HepG2 (cell line): Measurements from ENCODE around the gene PIK3C2B. TPM values are rescaled to one million over a fixed set of nuclear protein-coding genes. Genes with fewer than 3 reads are reported as not detected.

Source experiments
- EHMT2 ChIP-seq: fragments of 200-600 bp; sonication (generic); IDR thresholded peaks from 2 replicates; pipeline ENCODE4 v1.7.0; 2017; ENCODE audit warnings: antibody characterized with exemption, low read depth, low read length, borderline replicate concordance
- ELF1 ChIP-seq: sonication (generic); formaldehyde crosslinking; IDR thresholded peaks from 2 replicates; pipeline ENCODE4 v1.4.0; 2020; ENCODE audit warnings: missing genetic modification reagents
- GATA4 ChIP-seq: sonication (generic); IDR thresholded peaks from 2 replicates; pipeline ENCODE4 v1.6.1; 2016; ENCODE audit warnings: antibody characterized with exemption, low read depth, borderline replicate concordance
- HNRNPK ChIP-seq: fragments of 200-400 bp; formaldehyde crosslinking; IDR thresholded peaks from 2 replicates; pipeline ENCODE4 v1.6.1; 2018; ENCODE audit warnings: low read length, low read depth, moderate library complexity, mild to moderate bottlenecking; ENCODE audit not compliant: poor library complexity, severe bottlenecking
- KAT8 ChIP-seq: IDR thresholded peaks from 2 replicates; pipeline ENCODE4 v1.6.1; 2016; ENCODE audit warnings: missing genetic modification reagents, missing compliant biosample characterization
- KDM5A ChIP-seq: fragments of 200-600 bp; sonication (generic); IDR thresholded peaks from 2 replicates; pipeline ENCODE4 v1.7.0; 2018; ENCODE audit warnings: antibody characterized with exemption, mild to moderate bottlenecking, low read length, borderline replicate concordance
- MATR3 ChIP-seq: sonication (generic); formaldehyde crosslinking; IDR thresholded peaks from 2 replicates; pipeline ENCODE4 v1.4.0; 2020; ENCODE audit warnings: missing genetic modification reagents
- NCOA2 ChIP-seq: sonication (generic); formaldehyde crosslinking; IDR thresholded peaks from 2 replicates; pipeline ENCODE4 v1.8.0; 2022; ENCODE audit warnings: inconsistent platforms
- NFIC ChIP-seq: IDR thresholded peaks from 2 replicates; pipeline ENCODE4 v1.6.1; 2012; ENCODE audit warnings: mild to moderate bottlenecking, low read length, inconsistent platforms
- NR2C2 ChIP-seq: sonication (generic); formaldehyde crosslinking; IDR thresholded peaks from 2 replicates; pipeline ENCODE4 v1.4.0; 2020; ENCODE audit warnings: missing genetic modification reagents, mild to moderate bottlenecking, moderate library complexity, borderline replicate concordance
- PBX2 ChIP-seq: IDR thresholded peaks from 2 replicates; pipeline ENCODE4 v1.6.1; 2016; ENCODE audit warnings: control low read depth
- RBFOX2 ChIP-seq: fragments of 200-400 bp; formaldehyde crosslinking; IDR thresholded peaks from 2 replicates; pipeline ENCODE4 v1.6.1; 2017; ENCODE audit warnings: low read depth, mild to moderate bottlenecking, low read length
- RCOR2 ChIP-seq: IDR thresholded peaks from 2 replicates; pipeline ENCODE4 v1.6.1; 2016; ENCODE audit warnings: missing biosample characterization, missing genetic modification reagents
- SRSF1 ChIP-seq: fragments of 200-400 bp; formaldehyde crosslinking; optimal IDR thresholded peaks from 2 replicates; pipeline ENCODE3; 2017; ENCODE audit warnings: mild to moderate bottlenecking, low read depth, low read length, moderate library complexity
- SYNCRIP ChIP-seq: fragments of 200-400 bp; formaldehyde crosslinking; IDR thresholded peaks from 2 replicates; pipeline ENCODE4 v1.6.1; 2018; ENCODE audit warnings: mild to moderate bottlenecking, low read depth, low read length; ENCODE audit not compliant: insufficient read depth
- TARDBP ChIP-seq: sonication (generic); formaldehyde crosslinking; IDR thresholded peaks from 2 replicates; pipeline ENCODE4 v1.8.0; 2022; ENCODE audit warnings: mild to moderate bottlenecking, missing genetic modification reagents
- THRA ChIP-seq: sonication (generic); formaldehyde crosslinking; IDR thresholded peaks from 2 replicates; pipeline ENCODE4 v1.4.0; 2020; ENCODE audit warnings: missing genetic modification reagents, borderline replicate concordance
- ZBTB33 ChIP-seq: sonication (generic); formaldehyde crosslinking; IDR thresholded peaks from 2 replicates; pipeline ENCODE4 v1.4.0; 2020; ENCODE audit warnings: missing genetic modification reagents
- ZBTB44 ChIP-seq: sonication (generic); formaldehyde crosslinking; IDR thresholded peaks from 2 replicates; pipeline ENCODE4 v1.4.0; 2020; ENCODE audit warnings: missing genetic modification reagents
- ZC3H13 ChIP-seq: sonication (generic); formaldehyde crosslinking; IDR thresholded peaks from 2 replicates; pipeline ENCODE4 v1.8.1; 2023; ENCODE audit warnings: mild to moderate bottlenecking, missing genetic modification reagents, moderate library complexity
- ZMYM4 ChIP-seq: sonication (generic); formaldehyde crosslinking; IDR thresholded peaks from 2 replicates; pipeline ENCODE4 v1.8.1; 2023; ENCODE audit warnings: mild to moderate bottlenecking, missing genetic modification reagents
- ZNF121 ChIP-seq: sonication (generic); formaldehyde crosslinking; IDR thresholded peaks from 2 replicates; pipeline ENCODE4 v1.5.0; 2020; ENCODE audit warnings: mild to moderate bottlenecking, missing genetic modification reagents
- ZNF432 ChIP-seq: sonication (generic); formaldehyde crosslinking; IDR thresholded peaks from 2 replicates; pipeline ENCODE4 v1.5.0; 2020; ENCODE audit warnings: missing genetic modification reagents, mild to moderate bottlenecking, borderline replicate concordance
- ZNF746 ChIP-seq: sonication (generic); formaldehyde crosslinking; IDR thresholded peaks from 2 replicates; pipeline ENCODE4 v1.8.0; 2022; ENCODE audit warnings: mild to moderate bottlenecking, missing genetic modification reagents
- ZNF776 ChIP-seq: sonication (generic); formaldehyde crosslinking; IDR thresholded peaks from 2 replicates; pipeline ENCODE4 v1.4.0; 2020; ENCODE audit warnings: mild to moderate bottlenecking, missing genetic modification reagents
- ZNF781 ChIP-seq: sonication (generic); formaldehyde crosslinking; IDR thresholded peaks from 2 replicates; pipeline ENCODE4 v1.5.1; 2020; ENCODE audit warnings: borderline replicate concordance, mild to moderate bottlenecking, missing genetic modification reagents; ENCODE audit errors: not compliant biosample characterization
- polyA plus RNA-seq, 8 experiments: library from polyadenylated mRNA; depleted of rRNA in 3 of 8; stranded (reverse) in 7 of 8; unstranded in 1 of 8; fragments of >200 nt; fragmentation: Illumina TruSeq in 4 of 8; extraction: Trizol in 4 of 8; gene quantifications; 2 replicates each; pipeline versions ENCODE4 v1.2.1 to v1.2.3, GENCODE V29; 2011 to 2016; ENCODE audit warnings: low read depth in 4 of 8, missing spikeins in 1 of 8, mixed read lengths in 1 of 8; ENCODE audit not compliant: insufficient read depth in 1 of 8
- total RNA-seq, 5 experiments: library from RNA; depleted of rRNA; stranded (reverse); fragments of >200 nt; fragmentation: Illumina TruSeq; extraction: Trizol; gene quantifications; 2 replicates each; pipeline ENCODE4 v1.2.3, GENCODE V29; 2016; ENCODE audit warnings: low read depth in 1 of 5

The PIK3C2B gene
- total and polyA plus RNA-seq, 2 of the 13 experiments (the other 11 are each of a cell fraction or from before 2014, with no cell fraction given) = 3.4 to 4.5 TPM

GRCh38 chr1:204506969-204507316, 12.3 kb upstream of the PIK3C2B start (continued):
- 0 out of 2 replicates have a peak, but pooled peaks have one; percentile 43 for TF ChIP-seq TARDBP (CRISPR knock-in tag)
- peak; percentile 67; the same call in 1 of the 2 replicates for TF ChIP-seq ZMYM4 (CRISPR knock-in tag)
- TF ChIP-seq ZNF776 (CRISPR knock-in tag) = no peak
- no peak for TF ChIP-seq NR2C2 (CRISPR knock-in tag)
- 0 out of 2 replicates have a peak, but pooled peaks have one; percentile 57 for TF ChIP-seq NCOA2 (CRISPR knock-in tag)
- TF ChIP-seq ZNF432 (CRISPR knock-in tag) = no peak
- peak; percentile 58; the same call in 1 of the 2 replicates for TF ChIP-seq RCOR2 (CRISPR knock-in tag)
- TF ChIP-seq MATR3 = no peak
- TF ChIP-seq ZNF781 (CRISPR knock-in tag) = no peak
- 0 out of 2 replicates have a peak, but pooled peaks have one; percentile 52 for TF ChIP-seq ZBTB33 (CRISPR knock-in tag)
- TF ChIP-seq THRA (CRISPR knock-in tag) = peak; percentile 59; the same call in 1 of the 2 replicates
- TF ChIP-seq PBX2 (CRISPR knock-in tag) = no peak
- TF ChIP-seq ZBTB44 (CRISPR knock-in tag) = 0 out of 2 replicates have a peak, but pooled peaks have one; percentile 72
- TF ChIP-seq ZNF121 (CRISPR knock-in tag) = no peak
- TF ChIP-seq ZC3H13 (CRISPR knock-in tag) = no peak
- 0 out of 2 replicates have a peak, but pooled peaks have one; percentile 12 for TF ChIP-seq ELF1 (CRISPR knock-in tag)
- no peak for TF ChIP-seq SYNCRIP
- no peak for TF ChIP-seq HNRNPK
- no peak for TF ChIP-seq ZNF746
- no peak for TF ChIP-seq EHMT2
- TF ChIP-seq SRSF1 = no peak
- peak; percentile 64 for TF ChIP-seq KAT8 (CRISPR knock-in tag)
- TF ChIP-seq NFIC = peak; percentile 42; the same call in 1 of the 2 replicates
- no peak for TF ChIP-seq RBFOX2
- peak; percentile 75; the same call in 1 of the 2 replicates for TF ChIP-seq KDM5A
- TF ChIP-seq GATA4 = no peak
